ENCODE measurements around the gene REPS1. TPM values are rescaled to one million over a fixed set of nuclear protein-coding genes. Genes with fewer than 3 reads are reported as not detected.

The REPS1 gene
- total and polyA plus RNA-seq, 8 donors: 14.1 to 26.2 (median 19.0) TPM

DNA sequence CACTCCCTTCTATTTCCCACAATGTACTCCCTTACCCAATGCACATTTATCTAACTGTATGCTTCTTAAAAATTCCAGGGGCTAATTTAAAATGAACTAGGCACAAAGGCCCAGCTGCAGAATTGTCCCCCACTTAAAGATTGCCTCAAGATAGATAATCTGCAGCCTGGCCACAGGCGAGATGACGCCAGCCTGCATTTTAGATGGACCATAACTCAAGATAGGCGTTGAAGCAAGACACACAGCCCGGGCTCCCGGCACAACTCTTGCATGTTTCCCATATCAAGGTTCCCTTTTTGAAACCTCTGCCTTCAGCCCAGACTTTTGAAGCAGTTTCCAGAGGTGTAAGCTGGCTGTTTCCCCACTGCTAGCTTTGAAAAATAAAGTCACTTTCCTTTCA is 3.2 kb upstream of the REPS1 start:
- no peaks in the 10 kb centered on the region for H3K36me3 ChIP-seq
- no peak overlapping the region for H3K4me3 ChIP-seq
- intact Hi-C loops (cut with DNase I): no loop called here
- H3K27me3 ChIP-seq: no peaks in the 10 kb centered on the region
- no peak for DNase-seq
- H3K9me3 ChIP-seq: no peaks in the 10 kb centered on the region
- H3K27ac ChIP-seq: no peak overlapping the region
- H3K4me1 ChIP-seq: peaks cover 9 to 14% (median 12%) of the 10 kb centered on the region in 3 donors
- WGBS, 2 donors: 84 to 85% methylated on average over 5 of the region's 5 CpGs
- FAIRE-seq: no peak
- ATAC-seq: no peak
- TF ChIP-seq, protein P1, sequence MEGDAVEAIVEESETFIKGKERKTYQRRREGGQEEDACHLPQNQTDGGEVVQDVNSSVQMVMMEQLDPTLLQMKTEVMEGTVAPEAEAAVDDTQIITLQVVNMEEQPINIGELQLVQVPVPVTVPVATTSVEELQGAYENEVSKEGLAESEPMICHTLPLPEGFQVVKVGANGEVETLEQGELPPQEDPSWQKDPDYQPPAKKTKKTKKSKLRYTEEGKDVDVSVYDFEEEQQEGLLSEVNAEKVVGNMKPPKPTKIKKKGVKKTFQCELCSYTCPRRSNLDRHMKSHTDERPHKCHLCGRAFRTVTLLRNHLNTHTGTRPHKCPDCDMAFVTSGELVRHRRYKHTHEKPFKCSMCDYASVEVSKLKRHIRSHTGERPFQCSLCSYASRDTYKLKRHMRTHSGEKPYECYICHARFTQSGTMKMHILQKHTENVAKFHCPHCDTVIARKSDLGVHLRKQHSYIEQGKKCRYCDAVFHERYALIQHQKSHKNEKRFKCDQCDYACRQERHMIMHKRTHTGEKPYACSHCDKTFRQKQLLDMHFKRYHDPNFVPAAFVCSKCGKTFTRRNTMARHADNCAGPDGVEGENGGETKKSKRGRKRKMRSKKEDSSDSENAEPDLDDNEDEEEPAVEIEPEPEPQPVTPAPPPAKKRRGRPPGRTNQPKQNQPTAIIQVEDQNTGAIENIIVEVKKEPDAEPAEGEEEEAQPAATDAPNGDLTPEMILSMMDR (IDR thresholded peaks at IDR 0.05): no peak

DNA sequence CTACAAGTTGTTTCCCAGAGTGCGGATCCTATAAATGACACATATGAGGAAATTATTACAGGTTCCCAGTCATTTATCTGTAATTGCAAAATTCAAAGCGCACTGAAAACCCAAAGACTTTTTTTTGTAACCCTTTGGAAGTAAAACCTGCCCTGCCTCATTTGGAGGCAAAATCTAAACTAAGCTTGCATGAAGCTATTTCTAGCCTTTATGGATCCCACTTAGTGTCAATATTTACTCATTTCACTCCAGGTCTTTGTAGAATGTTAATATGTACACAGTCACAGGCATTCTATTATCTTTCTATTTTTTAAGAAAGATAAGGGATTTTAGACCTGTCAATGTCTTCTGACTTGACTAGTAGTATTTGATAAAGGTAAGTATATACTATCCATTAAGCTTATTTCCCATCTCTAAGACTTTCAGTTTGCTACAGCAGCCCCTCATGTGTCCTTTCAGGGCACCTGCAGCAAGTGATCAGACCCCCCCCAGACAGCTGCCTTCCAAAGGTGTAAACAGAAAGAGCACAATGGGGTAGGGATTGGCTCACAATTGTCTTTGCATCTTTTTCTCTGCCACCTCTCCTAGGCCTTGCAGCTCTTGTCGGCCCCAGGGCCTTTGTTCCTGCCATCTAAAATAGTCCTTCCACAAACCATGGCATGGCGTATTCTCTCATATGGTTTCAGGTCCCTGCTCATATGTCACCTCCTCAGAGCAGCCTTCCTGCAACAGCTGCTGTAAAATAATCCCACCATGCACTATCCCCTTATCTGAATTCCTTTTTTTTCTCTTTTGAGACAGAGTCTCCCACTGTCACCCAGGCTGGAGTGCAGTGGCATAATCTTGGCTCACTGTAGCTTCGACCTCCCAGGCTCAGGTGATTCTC is 1.3 kb upstream of the REPS1 start:
- H3K27ac ChIP-seq: peak overlapping the region in 1 of 4 donors; percentile 86
- peaks cover 9 to 30% (median 26%) of the 10 kb centered on the region in 3 donors for H3K4me1 ChIP-seq
- no peak overlapping the region for H3K4me3 ChIP-seq
- FAIRE-seq (no peak), DNase-seq (no peak), ATAC-seq (peak in 2 of 4 donors; percentile 18 to 48)
- TF ChIP-seq, protein P1 (IDR thresholded peaks at IDR 0.05): no peak
- no peaks in the 10 kb centered on the region for H3K36me3 ChIP-seq
- intact Hi-C loops (cut with DNase I): no loop called here
- no peaks in the 10 kb centered on the region for H3K27me3 ChIP-seq
- no peaks in the 10 kb centered on the region for H3K9me3 ChIP-seq
- 60 to 67% methylated on average over 5 of the region's 5 CpGs for WGBS, 2 donors

DNA sequence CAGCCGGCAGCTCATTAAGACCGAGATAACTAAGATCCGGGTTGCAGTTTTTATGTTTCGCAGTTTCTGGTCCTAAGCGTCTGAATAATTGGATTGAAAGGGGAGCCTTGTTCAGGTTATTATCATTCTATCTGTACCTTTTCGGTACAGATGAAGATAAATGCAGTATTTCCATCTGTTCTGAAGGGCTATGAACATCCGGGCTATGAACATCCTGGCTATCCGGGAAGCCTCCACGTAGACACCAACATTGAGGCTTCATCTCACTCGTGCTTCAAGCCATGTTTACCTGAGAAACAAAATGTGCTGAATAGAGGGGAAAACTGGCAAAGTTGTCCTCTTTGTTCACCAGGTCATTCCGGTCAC is 399 bp upstream of the REPS1 start:
- Histone ChIP-seq H3K27ac (peak overlapping the region; percentile 74 to 89 (median 84)), H3K36me3 (no peaks in the 10 kb centered on the region), H3K4me1 (peaks cover 9 to 30% (median 26%) of the 10 kb centered on the region in 3 donors), H3K27me3 (no peaks in the 10 kb centered on the region), H3K9me3 (no peaks in the 10 kb centered on the region), H3K4me3 (peak overlapping the region in 3 of 4 donors; percentile 78 to 98 (median 91))
- no peak for FAIRE-seq
- ATAC-seq: peak; percentile 4 to 9 (median 7)
- WGBS, 2 donors: 3% methylated on average over 11 of the region's 11 CpGs
- intact Hi-C loops (cut with DNase I): no loop called here
- DNase-seq: no peak
- TF ChIP-seq, protein P1 (IDR thresholded peaks at IDR 0.05): no peak

DNA sequence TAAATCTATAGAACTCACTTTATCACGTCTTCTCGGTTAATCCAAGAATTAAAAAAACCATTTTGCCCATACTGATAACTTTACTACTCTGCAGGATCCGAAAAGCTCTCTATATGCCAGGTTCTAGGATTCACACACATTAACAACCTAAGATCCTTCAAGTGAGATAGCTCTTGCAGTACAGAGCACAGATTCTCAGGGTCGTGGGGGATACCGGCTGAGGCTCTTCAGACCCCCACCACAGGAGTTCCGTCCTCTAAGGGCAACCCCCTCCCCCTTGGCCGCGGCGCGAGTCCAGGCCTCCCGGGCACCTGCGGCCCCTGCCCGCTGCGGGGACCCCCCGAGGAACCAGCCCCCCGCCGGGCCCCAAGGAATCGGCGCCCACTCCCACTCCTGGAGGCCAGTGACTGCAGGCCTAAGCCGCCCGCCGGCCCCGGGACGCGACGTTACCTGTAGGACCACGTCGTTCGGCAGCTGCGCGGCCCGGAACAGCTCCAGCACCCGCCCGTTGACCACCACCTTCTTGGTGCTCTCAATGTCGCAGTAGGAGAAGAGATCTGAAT is 892 bp downstream of the REPS1 start:
- FAIRE-seq: no peak
- TF ChIP-seq, protein P1 (IDR thresholded peaks at IDR 0.05): no peak
- peak in 5 of 6 donors; percentile 20 to 72 (median 35) for DNase-seq
- peak overlapping the region; percentile 78 to 98 (median 90) for H3K4me3 ChIP-seq
- no peaks in the 10 kb centered on the region for H3K9me3 ChIP-seq
- no peaks in the 10 kb centered on the region for H3K27me3 ChIP-seq
- 0 to 1% methylated on average over 35 of the region's 35 CpGs for WGBS, 2 donors
- H3K4me1 ChIP-seq: peaks cover 9 to 32% (median 30%) of the 10 kb centered on the region in 3 donors
- no peaks in the 10 kb centered on the region for H3K36me3 ChIP-seq
- intact Hi-C loops (cut with DNase I): no loop called here
- peak overlapping the region; percentile 74 to 89 (median 84) for H3K27ac ChIP-seq
- ATAC-seq: peak in 3 of 4 donors; percentile 8 to 23 (median 19)
